Stimulated activated CD4-positive, alpha-beta T cell treated with anti-CD3 and anti-CD28 coated beads, TNF-alpha, amount 100 ng/mL, for 1 hour (primary cell): Measurements from ENCODE around the gene ITPKB.

ENCODE experiments used
- DNase-seq, 3 donors: peaks; one replicate each; pipeline ENCODE4 v3.0.0-alpha.2; 2020; ENCODE audit warnings: low read depth in 3 of 3, low spot score in 1 of 3

The ITPKB gene

DNA sequence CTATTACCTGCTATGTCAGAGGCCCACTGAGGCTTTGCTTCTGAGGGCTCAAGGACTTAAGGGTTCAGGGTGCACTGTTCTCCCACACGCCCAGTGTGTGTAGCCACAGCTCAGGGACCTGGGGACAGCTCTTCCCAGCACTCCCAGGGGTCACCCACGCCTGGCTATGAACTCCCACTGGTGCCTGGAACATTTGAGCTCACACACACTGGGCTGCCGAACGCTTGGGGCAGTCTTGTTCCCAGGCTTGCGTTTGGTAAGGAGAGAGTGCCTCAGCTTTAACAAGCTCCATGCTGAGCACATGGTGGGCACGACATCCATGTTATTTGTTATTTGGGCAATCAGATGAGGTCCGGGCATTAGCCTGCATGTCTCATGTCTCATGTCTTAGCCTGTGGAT, 153.0 kb downstream of the ITPKB start:
- no peak for DNase-seq

DNA sequence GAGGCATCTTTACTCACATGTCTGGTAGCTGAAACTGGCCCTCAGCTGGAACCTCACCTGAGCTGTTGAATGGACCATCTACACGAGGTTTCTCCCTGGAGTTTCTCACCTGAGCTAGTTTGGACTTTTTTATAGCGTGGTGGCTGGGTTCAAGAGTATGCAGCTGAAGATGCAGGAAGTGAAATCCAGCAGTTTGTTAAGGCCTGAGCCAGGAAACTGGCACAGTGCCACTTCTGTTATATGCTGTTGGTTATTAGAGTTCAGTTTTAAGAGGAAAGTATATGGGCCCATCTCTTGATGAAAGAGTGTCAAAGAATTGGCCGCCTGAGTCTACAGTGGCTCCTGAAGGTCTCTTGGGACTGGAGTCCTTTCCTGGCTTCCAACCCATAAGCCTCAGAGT, 154.9 kb downstream of the ITPKB start:
- no peak for DNase-seq

DNA sequence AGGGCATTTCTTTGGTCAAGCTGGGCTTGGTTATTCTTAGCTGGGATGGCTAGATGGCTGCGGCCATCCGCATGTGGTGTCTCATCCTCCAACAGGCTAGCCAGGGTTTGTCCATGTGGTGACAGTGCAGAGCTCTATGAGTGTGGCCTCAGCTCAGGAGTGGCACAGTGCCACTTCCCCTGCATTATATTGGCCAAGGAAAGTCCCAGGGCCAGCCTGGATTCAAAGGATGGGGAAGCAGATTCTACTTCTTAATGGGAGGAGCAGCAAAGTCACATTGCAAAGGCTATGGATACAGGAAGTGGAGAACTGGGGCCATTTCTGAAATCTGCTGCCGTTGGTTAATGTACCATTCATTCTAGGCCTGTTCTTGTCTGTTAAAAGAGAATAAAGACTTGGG, 156.1 kb downstream of the ITPKB start:
- no peak for DNase-seq
